GM12874 (cell line): ENCODE measurements around the gene SDF4.

Experiments
- TF ChIP-seq, protein P1 (sequence below): IDR thresholded peaks from 2 replicates; pipeline ENCODE4 v1.5.1; 2011; ENCODE audit warnings: low read depth, mild to moderate bottlenecking, control low read depth, low read length, moderate library complexity; ENCODE audit not compliant: insufficient read depth

Gene SDF4

DNA sequence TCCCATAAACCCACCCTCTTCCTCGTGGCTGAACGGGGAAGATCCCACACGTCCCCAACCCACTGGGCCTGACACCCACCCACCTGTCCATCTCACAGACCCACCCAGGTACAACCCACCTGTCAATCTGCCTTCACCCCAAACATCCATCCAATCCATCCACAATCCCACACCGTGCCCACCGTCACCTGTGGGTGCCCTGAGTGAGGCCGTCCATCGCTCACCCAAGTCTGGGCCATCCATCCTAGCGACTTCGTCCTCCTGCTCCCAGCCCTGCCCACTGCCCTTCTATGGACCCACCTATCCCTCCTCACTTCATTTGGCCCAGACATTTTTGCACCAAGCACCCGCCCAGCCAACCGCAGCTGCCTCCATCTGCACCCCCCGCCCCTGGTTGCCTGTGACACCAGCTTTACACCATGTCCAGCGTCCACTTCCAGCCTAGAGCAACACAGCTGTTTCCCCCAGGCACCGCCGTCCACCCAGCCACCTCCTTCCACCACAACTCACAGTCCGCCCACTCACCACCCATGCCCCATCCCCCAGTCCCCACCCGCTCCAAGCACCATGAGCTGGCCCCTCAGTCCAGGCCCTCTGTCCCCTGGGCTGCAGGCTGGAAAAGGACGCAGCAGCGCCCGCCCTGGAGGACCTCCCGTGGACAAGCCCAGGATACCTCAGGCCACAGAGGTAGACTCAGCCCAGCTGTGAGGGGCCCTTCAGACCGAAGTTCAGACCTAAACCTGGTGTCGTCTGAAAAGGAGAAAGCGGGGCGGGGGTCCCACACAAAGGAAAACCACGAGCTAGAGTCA is 50.5 kb downstream of the SDF4 start:
- TF ChIP-seq, protein P1, sequence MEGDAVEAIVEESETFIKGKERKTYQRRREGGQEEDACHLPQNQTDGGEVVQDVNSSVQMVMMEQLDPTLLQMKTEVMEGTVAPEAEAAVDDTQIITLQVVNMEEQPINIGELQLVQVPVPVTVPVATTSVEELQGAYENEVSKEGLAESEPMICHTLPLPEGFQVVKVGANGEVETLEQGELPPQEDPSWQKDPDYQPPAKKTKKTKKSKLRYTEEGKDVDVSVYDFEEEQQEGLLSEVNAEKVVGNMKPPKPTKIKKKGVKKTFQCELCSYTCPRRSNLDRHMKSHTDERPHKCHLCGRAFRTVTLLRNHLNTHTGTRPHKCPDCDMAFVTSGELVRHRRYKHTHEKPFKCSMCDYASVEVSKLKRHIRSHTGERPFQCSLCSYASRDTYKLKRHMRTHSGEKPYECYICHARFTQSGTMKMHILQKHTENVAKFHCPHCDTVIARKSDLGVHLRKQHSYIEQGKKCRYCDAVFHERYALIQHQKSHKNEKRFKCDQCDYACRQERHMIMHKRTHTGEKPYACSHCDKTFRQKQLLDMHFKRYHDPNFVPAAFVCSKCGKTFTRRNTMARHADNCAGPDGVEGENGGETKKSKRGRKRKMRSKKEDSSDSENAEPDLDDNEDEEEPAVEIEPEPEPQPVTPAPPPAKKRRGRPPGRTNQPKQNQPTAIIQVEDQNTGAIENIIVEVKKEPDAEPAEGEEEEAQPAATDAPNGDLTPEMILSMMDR = no peak

DNA sequence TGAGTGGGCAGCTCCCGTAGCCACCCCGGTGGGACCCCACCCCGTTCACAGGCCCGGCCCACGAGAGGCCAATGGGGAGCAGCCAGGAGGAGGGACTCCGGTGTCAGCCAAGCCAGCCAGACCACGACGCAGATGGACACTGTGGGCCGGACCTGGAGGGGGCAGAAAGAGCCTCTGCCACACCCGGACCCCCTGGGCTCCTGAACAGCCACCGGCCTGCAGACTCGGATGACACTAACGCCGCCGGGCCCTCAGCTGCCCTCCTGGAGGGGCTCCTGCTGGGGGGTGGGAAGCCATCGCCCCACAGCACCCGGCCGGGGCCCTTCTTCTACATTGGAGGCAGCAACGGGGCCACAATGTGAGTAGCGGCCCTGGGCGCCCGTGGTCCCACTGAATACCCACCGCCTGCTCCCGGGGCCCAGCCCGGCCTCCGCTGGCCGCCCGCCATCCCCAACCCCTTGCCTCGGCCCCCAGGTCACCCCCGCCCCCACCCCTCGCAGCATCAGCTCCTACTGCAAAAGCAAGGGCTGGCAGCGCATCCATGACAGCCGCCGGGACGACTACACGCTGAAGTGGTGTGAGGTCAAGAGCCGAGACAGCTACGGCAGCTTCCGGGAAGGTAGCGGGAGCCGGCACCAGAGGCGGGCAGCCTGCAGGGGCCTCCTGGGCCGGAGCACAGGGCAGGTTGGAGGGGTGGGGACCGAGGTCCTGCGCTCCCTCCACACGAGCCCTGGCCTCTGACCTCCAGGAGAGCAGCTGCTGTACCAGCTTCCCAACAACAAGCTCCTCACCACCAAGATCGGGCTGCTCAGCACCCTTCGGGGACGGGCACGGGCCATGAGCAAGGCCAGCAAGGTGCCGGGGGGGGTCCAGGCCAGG is 51.6 kb downstream of the SDF4 start:
- TF ChIP-seq, protein P1 = no peak

DNA sequence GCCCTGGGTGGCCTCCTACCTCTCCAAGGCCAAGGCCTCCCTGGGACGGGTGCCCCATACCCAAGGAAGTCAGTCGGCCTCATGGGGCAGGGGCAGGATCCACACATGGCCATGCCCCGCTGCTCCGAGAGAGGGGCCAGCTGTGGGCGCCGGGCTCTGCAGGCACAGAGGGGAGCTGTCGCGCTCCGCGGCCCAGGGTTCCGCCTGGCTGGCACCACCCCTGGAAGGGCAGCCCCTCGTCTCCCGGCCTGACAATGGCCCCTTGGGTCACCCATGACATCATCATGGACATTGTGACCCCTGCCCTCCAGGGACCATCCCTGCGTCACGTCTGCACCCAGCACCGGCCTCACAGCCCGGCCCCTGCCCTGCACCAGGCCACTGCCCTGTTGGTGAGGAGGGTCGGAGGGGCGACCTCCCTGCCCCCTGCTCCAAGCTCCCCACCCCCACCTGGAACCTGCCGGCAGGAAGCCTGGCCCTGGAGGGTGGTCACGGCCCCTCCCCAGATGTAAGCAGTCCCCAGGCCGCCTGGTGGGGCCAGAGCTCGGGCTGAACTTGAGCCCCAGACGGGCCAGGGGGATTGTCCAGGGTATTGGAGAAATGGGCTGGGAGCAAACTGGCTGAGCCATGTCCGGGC is 52.3 kb downstream of the SDF4 start:
- TF ChIP-seq, protein P1 = no peak

DNA sequence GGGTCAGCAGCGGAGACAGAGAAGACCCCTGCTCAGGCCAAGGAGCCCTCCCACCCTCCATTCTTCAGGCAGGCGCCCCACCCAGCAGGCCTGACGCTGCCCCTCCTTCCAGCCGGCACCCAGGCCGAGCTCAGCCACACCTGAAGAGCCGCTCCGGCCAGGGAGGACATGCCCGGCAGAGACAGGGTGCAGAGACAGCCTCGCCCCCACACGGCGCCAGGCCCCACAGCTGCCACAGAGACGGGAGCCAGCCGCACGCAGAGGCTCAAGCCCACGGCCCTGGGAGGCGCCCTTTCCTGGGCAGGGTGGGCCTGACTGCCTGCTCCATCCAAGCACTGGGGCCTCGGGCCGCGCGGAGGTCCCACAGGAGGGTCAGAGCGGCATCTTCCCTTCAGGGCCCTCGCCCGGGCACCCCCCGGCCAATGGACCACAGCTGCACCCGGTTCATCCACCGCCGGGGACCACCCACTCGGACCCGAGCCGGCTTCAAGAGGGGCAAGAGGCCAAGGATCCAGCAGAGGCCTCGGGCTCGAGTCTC is 52.9 kb downstream of the SDF4 start:
- TF ChIP-seq, protein P1 = no peak

DNA sequence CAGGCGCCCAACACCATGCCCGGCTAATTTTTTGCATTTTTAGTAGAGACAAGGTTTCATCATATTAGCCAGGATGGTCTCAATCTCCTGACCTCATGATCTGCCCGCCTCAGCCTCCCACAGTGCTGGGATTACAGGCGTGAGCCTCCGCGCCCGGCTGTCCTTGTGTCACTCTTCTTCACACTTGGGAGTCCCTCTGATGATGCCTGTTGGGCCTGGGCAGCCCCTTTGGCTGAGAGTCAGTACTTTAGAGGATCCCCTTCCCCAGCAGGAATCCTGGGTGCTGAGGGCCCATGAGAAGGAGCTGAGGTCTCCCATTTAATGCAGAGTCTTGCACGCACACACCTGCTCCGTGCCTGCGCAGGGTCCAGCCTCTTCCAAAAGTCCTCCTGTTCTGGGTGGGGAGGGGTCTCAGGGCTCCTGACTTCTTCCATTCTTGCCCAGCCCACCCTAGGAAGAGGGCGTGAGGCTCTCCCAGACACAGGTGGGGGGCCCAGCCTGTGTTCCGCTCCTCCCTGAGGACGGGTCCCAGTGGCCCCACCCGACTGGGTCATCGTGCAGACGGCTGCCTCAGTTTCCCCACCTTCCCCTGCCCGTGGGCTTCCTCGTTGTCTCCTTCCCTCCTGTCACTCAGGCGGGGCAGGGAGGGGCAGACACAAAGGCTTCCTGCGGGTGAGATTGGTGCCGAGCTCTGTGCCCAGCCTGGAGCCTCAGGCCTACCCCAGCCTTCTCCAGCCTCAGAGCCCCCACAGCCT is 54.2 kb downstream of the SDF4 start:
- TF ChIP-seq, protein P1 = no peak

DNA sequence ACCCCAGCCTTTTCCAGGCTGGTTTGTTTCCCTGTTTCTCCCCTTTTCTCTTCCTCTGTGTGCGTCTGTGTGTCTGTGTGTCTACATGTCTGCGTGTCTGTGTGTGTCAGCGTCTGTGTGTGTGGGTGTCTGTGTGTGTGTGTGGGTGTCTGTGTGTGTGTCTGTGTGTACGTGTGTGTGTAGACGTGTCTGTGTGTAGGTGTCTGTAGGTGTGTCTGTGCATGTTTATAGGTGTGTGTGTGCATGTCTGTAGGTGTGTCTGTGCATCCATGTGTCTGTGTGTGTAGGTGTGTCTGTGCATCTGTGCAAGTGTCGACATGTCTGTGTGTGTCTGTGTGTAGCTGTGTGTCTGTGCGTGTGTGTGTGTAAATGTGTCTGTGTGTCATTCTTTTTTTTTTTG is 54.9 kb downstream of the SDF4 start:
- TF ChIP-seq, protein P1 = no peak
